GM23338 (cell line): ENCODE data around the gene LCP2. TPM values are rescaled to one million over a fixed set of nuclear protein-coding genes. Genes with fewer than 3 reads are reported as not detected.

ENCODE experiments used
- ATAC-seq: fragments of 200-7000 bp; cut with Tn5 transposase; 3 replicates; pipeline ENCODE4 v1.9.1; 2020
- DNase-seq: peaks from one replicate; pipeline ENCODE4 v3.0.0-alpha.2; 2015; ENCODE audit warnings: low spot score
- H2AFZ ChIP-seq: fragments of 200-600 bp; sonication (generic); 2 replicates; pipeline ENCODE4 v1.8.0; 2016; ENCODE audit warnings: antibody characterized with exemption, mild to moderate bottlenecking, moderate library complexity
- H3F3A ChIP-seq: fragments of 200-600 bp; sonication (generic); replicated peaks from 2 replicates; pipeline ENCODE4 v1.8.0; 2017; ENCODE audit warnings: antibody characterized with exemption, mixed run types, low read depth
- H3K27ac ChIP-seq: fragments of 200-600 bp; sonication (generic); 2 replicates; pipeline ENCODE4 v1.6.1; 2016; ENCODE audit warnings: low read depth
- H3K27me3 ChIP-seq: fragments of 200-600 bp; sonication (generic); 2 replicates; pipeline ENCODE4 v1.8.0; 2016; ENCODE audit warnings: mild to moderate bottlenecking, mixed run types, moderate library complexity; ENCODE audit not compliant: insufficient read depth
- H3K36me3 ChIP-seq: fragments of 200-600 bp; sonication (generic); 2 replicates; pipeline ENCODE4 v1.8.0; 2016; ENCODE audit warnings: mild to moderate bottlenecking; ENCODE audit not compliant: insufficient read depth
- H3K4me1 ChIP-seq: fragments of 200-600 bp; sonication (generic); 2 replicates; pipeline ENCODE4 v1.8.0; 2016; ENCODE audit warnings: mild to moderate bottlenecking, moderate library complexity; ENCODE audit not compliant: insufficient read depth
- H3K4me2 ChIP-seq: fragments of 200-600 bp; sonication (generic); 2 replicates; pipeline ENCODE4 v1.7.1; 2017; ENCODE audit warnings: mixed run types
- H3K4me3 ChIP-seq: fragments of 200-600 bp; sonication (generic); 2 replicates; pipeline ENCODE4 v1.6.1; 2016; ENCODE audit warnings: mixed run types
- H3K79me2 ChIP-seq: fragments of 200-600 bp; sonication (generic); replicated peaks from 2 replicates; pipeline ENCODE4 v1.8.0; 2017; ENCODE audit warnings: mild to moderate bottlenecking; ENCODE audit not compliant: insufficient read depth
- H3K9me2 ChIP-seq: fragments of 200-600 bp; sonication (generic); 2 replicates; pipeline ENCODE4 v1.8.0; 2017; ENCODE audit not compliant: insufficient read depth
- H4K20me1 ChIP-seq: fragments of 200-600 bp; sonication (generic); replicated peaks from 2 replicates; pipeline ENCODE4 v1.8.0; 2017; ENCODE audit warnings: mild to moderate bottlenecking; ENCODE audit not compliant: insufficient read depth
- H3K27ac Mint-ChIP-seq: 2 replicates; pipeline ENCODE4 v1.8.0; 2020; ENCODE audit warnings: inconsistent platforms, mild to moderate bottlenecking, moderate library complexity, mixed read lengths
- H3K27me3 Mint-ChIP-seq: 3 replicates; pipeline ENCODE4 v1.8.0; 2022; ENCODE audit warnings: low read depth, mild to moderate bottlenecking, moderate library complexity, mixed read lengths, inconsistent platforms; ENCODE audit not compliant: insufficient read depth, poor library complexity
- H3K36me3 Mint-ChIP-seq: 3 replicates; pipeline ENCODE4 v1.8.0; 2021; ENCODE audit warnings: low read depth, mild to moderate bottlenecking, inconsistent platforms, moderate library complexity, mixed read lengths
- H3K4me1 Mint-ChIP-seq: 3 replicates; pipeline ENCODE4 v1.8.0; 2020; ENCODE audit warnings: mild to moderate bottlenecking, inconsistent platforms, mixed read lengths
- H3K4me3 Mint-ChIP-seq: 3 replicates; pipeline ENCODE4 v1.8.0; 2021; ENCODE audit warnings: moderate library complexity, mild to moderate bottlenecking, inconsistent platforms, mixed read lengths
- H3K9me3 Mint-ChIP-seq: 3 replicates; pipeline ENCODE4 v1.8.0; 2020; ENCODE audit warnings: moderate library complexity, mild to moderate bottlenecking, inconsistent platforms, mixed read lengths
- CREB1 ChIP-seq: fragments of 250-450 bp; sonication (Bioruptor Pico); IDR thresholded peaks from 2 replicates; pipeline ENCODE4 v1.5.0; 2020; ENCODE audit warnings: low read depth, mild to moderate bottlenecking, moderate library complexity
- EZH2 ChIP-seq: fragments of 200-600 bp; sonication (generic); IDR thresholded peaks from one replicate; pipeline ENCODE4 v1.8.0; 2017; ENCODE audit warnings: antibody characterized with exemption, mild to moderate bottlenecking, low read depth; ENCODE audit not compliant: unreplicated experiment
- EZH2phosphoT487 ChIP-seq: fragments of 200-600 bp; sonication (generic); IDR thresholded peaks from one replicate; pipeline ENCODE4 v1.8.1; 2018; ENCODE audit warnings: antibody characterized with exemption; ENCODE audit not compliant: unreplicated experiment
- JUNB ChIP-seq: IDR thresholded peaks from one replicate; pipeline ENCODE4 v1.6.1; 2016; ENCODE audit warnings: antibody characterized with exemption; ENCODE audit not compliant: unreplicated experiment
- NANOG ChIP-seq: IDR thresholded peaks from 2 replicates; pipeline ENCODE4 v1.6.1; 2016; ENCODE audit warnings: antibody characterized with exemption, borderline replicate concordance
- POLR2AphosphoS5 ChIP-seq: IDR thresholded peaks from 2 replicates; pipeline ENCODE4 v1.6.1; 2016; ENCODE audit warnings: antibody characterized with exemption, low read depth
- STAT1 ChIP-seq: IDR thresholded peaks from one replicate; pipeline ENCODE4 v1.6.1; 2016; ENCODE audit warnings: antibody characterized with exemption; ENCODE audit not compliant: unreplicated experiment
- ZNF114 ChIP-seq: fragments of 250-450 bp; sonication (Bioruptor Pico); IDR thresholded peaks from 2 replicates; pipeline ENCODE4 v1.5.0; 2020; ENCODE audit warnings: mild to moderate bottlenecking, moderate library complexity
- ZNF331 ChIP-seq: fragments of 250-450 bp; sonication (Bioruptor Pico); IDR thresholded peaks from 2 replicates; pipeline ENCODE4 v1.5.0; 2020; ENCODE audit warnings: low read depth, mild to moderate bottlenecking, moderate library complexity
- polyA plus RNA-seq: library from polyadenylated mRNA; unstranded; fragments of >200 nt; fragmentation: Nextera tagmentation; extraction: Ambion mirVana; gene quantifications from 2 replicates; pipeline ENCODE4 v1.2.1, GENCODE V29; 2016
- total RNA-seq: library from RNA; depleted of rRNA; stranded (reverse); fragments of >200 nt; shearing (Covaris generic); gene quantifications from 2 replicates; pipeline ENCODE4 v1.2.3, GENCODE V29; 2014
- TF ChIP-seq, protein P1 (sequence below): fragments of 250-450 bp; sonication (Bioruptor Pico); IDR thresholded peaks from 2 replicates; pipeline ENCODE4 v1.5.0; 2020; ENCODE audit warnings: mild to moderate bottlenecking, moderate library complexity
- TF ChIP-seq, protein P2 (sequence below): IDR thresholded peaks from 2 replicates; pipeline ENCODE4 v1.6.1; 2016; ENCODE audit warnings: antibody characterized with exemption
- TF ChIP-seq, protein P3 (sequence below), 2 experiments: fragments of 200-600 bp in 1 of 2; sonication (generic) in 1 of 2; conservative IDR thresholded peaks; 2 replicates each; pipeline versions ENCODE4 v1.5.1 to v1.6.1; 2016 to 2017; ENCODE audit warnings: antibody characterized with exemption in 2 of 2, low read depth in 2 of 2, mild to moderate bottlenecking in 2 of 2, moderate library complexity in 1 of 2
- TF ChIP-seq, protein P4 (sequence below): IDR thresholded peaks from one replicate; pipeline ENCODE4 v1.6.1; 2018; ENCODE audit warnings: antibody characterized with exemption; ENCODE audit not compliant: unreplicated experiment

Gene LCP2
- total and polyA plus RNA-seq, 2 experiments from 2014 or later: 0.26 to 0.38 TPM

DNA sequence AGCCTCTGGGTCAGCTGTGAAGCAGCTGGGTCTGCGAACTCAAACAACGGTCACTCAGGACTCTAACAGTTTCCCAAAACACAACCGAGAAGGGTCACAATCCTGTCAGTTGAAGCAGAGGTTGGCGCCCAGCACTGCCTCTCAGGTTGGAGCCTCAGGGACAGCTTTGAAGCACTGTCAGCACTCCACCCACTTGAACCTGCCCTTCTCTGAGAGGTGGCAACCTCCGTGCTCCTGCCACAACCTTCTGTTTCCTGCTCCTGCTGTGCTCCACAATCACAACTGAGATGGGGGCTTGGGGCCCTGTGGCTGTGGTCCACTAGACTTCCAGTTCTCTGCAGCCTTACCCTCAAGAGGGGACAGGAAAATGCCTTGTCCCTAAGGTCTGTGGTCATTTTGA lies 21.7 kb upstream of the LCP2 start:
- Histone ChIP-seq H3F3A (no peaks in the 10 kb centered on the region), H4K20me1 (no peaks in the 10 kb centered on the region), H3K4me2 (no peak overlapping the region), H3K4me3 (no peak overlapping the region), H3K9me2 (peaks cover 3% of the 10 kb centered on the region; the same call in 1 of the 2 replicates), H3K36me3 (no peaks in the 10 kb centered on the region), H3K79me2 (no peaks in the 10 kb centered on the region), H2AFZ (peak overlapping the region; percentile 56; the same call in 1 of the 2 replicates), H3K27me3 (no peaks in the 10 kb centered on the region), H3K4me1 (no peaks in the 10 kb centered on the region; the same call in 1 of the 2 replicates), H3K27ac (no peak overlapping the region)
- no peaks in the 10 kb centered on the region for H3K9me3 Mint-ChIP-seq
- no peak overlapping the region for H3K27ac Mint-ChIP-seq
- H3K4me3 Mint-ChIP-seq: no peak overlapping the region
- ATAC-seq (no peak), DNase-seq (no peak)
- TF ChIP-seq, protein P1, sequence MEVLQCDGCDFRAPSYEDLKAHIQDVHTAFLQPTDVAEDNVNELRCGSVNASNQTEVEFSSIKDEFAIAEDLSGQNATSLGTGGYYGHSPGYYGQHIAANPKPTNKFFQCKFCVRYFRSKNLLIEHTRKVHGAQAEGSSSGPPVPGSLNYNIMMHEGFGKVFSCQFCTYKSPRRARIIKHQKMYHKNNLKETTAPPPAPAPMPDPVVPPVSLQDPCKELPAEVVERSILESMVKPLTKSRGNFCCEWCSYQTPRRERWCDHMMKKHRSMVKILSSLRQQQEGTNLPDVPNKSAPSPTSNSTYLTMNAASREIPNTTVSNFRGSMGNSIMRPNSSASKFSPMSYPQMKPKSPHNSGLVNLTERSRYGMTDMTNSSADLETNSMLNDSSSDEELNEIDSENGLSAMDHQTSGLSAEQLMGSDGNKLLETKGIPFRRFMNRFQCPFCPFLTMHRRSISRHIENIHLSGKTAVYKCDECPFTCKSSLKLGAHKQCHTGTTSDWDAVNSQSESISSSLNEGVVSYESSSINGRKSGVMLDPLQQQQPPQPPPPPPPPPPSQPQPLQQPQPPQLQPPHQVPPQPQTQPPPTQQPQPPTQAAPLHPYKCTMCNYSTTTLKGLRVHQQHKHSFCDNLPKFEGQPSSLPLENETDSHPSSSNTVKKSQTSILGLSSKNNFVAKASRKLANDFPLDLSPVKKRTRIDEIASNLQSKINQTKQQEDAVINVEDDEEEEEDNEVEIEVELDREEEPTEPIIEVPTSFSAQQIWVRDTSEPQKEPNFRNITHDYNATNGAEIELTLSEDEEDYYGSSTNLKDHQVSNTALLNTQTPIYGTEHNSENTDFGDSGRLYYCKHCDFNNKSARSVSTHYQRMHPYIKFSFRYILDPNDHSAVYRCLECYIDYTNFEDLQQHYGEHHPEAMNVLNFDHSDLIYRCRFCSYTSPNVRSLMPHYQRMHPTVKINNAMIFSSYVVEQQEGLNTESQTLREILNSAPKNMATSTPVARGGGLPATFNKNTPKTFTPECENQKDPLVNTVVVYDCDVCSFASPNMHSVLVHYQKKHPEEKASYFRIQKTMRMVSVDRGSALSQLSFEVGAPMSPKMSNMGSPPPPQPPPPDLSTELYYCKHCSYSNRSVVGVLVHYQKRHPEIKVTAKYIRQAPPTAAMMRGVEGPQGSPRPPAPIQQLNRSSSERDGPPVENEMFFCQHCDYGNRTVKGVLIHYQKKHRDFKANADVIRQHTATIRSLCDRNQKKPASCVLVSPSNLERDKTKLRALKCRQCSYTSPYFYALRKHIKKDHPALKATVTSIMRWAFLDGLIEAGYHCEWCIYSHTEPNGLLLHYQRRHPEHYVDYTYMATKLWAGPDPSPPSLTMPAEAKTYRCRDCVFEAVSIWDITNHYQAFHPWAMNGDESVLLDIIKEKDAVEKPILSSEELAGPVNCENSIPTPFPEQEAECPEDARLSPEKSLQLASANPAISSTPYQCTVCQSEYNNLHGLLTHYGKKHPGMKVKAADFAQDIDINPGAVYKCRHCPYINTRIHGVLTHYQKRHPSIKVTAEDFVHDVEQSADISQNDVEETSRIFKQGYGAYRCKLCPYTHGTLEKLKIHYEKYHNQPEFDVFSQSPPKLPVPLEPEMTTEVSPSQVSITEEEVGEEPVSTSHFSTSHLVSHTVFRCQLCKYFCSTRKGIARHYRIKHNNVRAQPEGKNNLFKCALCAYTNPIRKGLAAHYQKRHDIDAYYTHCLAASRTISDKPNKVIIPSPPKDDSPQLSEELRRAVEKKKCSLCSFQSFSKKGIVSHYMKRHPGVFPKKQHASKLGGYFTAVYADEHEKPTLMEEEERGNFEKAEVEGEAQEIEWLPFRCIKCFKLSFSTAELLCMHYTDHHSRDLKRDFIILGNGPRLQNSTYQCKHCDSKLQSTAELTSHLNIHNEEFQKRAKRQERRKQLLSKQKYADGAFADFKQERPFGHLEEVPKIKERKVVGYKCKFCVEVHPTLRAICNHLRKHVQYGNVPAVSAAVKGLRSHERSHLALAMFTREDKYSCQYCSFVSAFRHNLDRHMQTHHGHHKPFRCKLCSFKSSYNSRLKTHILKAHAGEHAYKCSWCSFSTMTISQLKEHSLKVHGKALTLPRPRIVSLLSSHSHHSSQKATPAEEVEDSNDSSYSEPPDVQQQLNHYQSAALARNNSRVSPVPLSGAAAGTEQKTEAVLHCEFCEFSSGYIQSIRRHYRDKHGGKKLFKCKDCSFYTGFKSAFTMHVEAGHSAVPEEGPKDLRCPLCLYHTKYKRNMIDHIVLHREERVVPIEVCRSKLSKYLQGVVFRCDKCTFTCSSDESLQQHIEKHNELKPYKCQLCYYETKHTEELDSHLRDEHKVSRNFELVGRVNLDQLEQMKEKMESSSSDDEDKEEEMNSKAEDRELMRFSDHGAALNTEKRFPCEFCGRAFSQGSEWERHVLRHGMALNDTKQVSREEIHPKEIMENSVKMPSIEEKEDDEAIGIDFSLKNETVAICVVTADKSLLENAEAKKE (CRISPR knock-in tag): no peak
- TF ChIP-seq NANOG (no peak), EZH2 (no peak), ZNF331 (CRISPR knock-in tag) (no peak), JUNB (no peak), CREB1 (CRISPR knock-in tag) (no peak), POLR2AphosphoS5 (no peak), STAT1 (no peak), EZH2phosphoT487 (no peak), ZNF114 (CRISPR knock-in tag) (no peak)
- TF ChIP-seq, protein P2, sequence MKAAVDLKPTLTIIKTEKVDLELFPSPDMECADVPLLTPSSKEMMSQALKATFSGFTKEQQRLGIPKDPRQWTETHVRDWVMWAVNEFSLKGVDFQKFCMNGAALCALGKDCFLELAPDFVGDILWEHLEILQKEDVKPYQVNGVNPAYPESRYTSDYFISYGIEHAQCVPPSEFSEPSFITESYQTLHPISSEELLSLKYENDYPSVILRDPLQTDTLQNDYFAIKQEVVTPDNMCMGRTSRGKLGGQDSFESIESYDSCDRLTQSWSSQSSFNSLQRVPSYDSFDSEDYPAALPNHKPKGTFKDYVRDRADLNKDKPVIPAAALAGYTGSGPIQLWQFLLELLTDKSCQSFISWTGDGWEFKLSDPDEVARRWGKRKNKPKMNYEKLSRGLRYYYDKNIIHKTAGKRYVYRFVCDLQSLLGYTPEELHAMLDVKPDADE: no peak
- TF ChIP-seq, protein P3, sequence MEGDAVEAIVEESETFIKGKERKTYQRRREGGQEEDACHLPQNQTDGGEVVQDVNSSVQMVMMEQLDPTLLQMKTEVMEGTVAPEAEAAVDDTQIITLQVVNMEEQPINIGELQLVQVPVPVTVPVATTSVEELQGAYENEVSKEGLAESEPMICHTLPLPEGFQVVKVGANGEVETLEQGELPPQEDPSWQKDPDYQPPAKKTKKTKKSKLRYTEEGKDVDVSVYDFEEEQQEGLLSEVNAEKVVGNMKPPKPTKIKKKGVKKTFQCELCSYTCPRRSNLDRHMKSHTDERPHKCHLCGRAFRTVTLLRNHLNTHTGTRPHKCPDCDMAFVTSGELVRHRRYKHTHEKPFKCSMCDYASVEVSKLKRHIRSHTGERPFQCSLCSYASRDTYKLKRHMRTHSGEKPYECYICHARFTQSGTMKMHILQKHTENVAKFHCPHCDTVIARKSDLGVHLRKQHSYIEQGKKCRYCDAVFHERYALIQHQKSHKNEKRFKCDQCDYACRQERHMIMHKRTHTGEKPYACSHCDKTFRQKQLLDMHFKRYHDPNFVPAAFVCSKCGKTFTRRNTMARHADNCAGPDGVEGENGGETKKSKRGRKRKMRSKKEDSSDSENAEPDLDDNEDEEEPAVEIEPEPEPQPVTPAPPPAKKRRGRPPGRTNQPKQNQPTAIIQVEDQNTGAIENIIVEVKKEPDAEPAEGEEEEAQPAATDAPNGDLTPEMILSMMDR (conservative IDR thresholded peaks at IDR 0.05; ENCODE audit: low read depth in 2 of 2): no peak
- TF ChIP-seq, protein P4, sequence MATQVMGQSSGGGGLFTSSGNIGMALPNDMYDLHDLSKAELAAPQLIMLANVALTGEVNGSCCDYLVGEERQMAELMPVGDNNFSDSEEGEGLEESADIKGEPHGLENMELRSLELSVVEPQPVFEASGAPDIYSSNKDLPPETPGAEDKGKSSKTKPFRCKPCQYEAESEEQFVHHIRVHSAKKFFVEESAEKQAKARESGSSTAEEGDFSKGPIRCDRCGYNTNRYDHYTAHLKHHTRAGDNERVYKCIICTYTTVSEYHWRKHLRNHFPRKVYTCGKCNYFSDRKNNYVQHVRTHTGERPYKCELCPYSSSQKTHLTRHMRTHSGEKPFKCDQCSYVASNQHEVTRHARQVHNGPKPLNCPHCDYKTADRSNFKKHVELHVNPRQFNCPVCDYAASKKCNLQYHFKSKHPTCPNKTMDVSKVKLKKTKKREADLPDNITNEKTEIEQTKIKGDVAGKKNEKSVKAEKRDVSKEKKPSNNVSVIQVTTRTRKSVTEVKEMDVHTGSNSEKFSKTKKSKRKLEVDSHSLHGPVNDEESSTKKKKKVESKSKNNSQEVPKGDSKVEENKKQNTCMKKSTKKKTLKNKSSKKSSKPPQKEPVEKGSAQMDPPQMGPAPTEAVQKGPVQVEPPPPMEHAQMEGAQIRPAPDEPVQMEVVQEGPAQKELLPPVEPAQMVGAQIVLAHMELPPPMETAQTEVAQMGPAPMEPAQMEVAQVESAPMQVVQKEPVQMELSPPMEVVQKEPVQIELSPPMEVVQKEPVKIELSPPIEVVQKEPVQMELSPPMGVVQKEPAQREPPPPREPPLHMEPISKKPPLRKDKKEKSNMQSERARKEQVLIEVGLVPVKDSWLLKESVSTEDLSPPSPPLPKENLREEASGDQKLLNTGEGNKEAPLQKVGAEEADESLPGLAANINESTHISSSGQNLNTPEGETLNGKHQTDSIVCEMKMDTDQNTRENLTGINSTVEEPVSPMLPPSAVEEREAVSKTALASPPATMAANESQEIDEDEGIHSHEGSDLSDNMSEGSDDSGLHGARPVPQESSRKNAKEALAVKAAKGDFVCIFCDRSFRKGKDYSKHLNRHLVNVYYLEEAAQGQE: no peak
- peaks cover 4% of the 10 kb centered on the region for H3K27me3 Mint-ChIP-seq
- peaks cover 9% of the 10 kb centered on the region; the same call in 2 of the 3 replicates for H3K4me1 Mint-ChIP-seq
- no peaks in the 10 kb centered on the region for H3K36me3 Mint-ChIP-seq
